Measurements from ENCODE around the gene LZTS2.

LZTS2 gene

DNA sequence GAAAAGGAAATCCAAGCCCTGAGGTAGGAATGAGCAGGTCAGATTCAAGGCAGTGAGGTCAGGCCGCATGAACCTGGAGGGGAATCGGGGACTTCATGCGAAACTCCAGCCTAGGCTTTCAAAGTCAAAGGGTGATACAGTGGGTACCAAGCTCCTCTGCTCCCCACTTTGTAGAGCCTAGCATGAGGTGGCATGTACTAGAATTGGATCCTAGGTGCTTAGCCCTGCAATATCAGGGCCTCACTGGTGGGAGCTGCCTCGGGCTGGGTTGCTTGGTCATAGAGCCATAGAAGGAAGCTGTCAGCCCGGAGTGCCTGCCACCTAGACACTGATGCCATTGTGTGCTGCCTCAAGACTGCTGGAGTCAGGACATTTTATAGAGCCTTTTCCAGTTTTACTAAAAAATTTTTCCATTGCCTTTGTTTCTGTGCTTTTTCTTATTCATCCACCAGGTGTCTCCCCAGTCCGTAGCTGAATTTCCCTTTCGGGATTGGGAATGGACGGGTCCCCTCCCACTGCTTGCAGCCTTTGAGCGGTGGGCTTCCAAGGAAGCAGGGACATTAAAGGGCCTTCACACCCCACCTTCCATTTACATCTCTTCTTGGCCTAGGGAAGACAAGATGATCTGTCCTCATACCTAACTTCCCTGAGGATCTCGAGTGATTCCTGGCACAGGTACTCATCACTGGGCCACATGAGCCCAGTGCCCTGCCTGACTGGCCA, 5.5 kb upstream of the LZTS2 start:
- DNase-seq (ENCODE audit: low spot score), result no peak

DNA sequence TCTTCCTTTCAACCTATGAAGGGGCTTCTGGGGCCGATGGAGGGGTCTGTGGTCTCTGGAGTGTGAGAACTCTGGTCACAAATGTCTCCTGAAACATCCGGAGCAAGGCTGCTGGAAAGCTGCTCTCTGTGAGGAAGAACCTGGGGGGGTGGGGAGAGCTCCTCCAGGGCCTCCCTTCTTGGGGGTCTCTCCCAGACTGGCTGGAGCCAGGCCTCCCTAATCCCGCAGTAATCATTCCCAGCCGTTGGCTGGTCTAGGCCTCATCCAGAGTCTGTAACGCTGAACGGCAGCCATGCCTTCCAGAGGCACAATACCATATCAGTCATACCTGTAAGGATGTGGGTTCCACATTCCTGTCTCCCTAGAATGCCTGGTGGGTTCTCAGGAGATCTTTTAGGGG, 4.4 kb upstream of the LZTS2 start:
- no peak overlapping the region for H3K4me3 ChIP-seq (ENCODE audit: severe bottlenecking)
- TF ChIP-seq, protein P1, sequence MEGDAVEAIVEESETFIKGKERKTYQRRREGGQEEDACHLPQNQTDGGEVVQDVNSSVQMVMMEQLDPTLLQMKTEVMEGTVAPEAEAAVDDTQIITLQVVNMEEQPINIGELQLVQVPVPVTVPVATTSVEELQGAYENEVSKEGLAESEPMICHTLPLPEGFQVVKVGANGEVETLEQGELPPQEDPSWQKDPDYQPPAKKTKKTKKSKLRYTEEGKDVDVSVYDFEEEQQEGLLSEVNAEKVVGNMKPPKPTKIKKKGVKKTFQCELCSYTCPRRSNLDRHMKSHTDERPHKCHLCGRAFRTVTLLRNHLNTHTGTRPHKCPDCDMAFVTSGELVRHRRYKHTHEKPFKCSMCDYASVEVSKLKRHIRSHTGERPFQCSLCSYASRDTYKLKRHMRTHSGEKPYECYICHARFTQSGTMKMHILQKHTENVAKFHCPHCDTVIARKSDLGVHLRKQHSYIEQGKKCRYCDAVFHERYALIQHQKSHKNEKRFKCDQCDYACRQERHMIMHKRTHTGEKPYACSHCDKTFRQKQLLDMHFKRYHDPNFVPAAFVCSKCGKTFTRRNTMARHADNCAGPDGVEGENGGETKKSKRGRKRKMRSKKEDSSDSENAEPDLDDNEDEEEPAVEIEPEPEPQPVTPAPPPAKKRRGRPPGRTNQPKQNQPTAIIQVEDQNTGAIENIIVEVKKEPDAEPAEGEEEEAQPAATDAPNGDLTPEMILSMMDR (IDR thresholded peaks at IDR 0.05; ENCODE audit: poor library complexity, severe bottlenecking), result no peak
- H3K27me3 ChIP-seq (ENCODE audit: insufficient read depth, poor library complexity, severe bottlenecking), result no peaks in the 10 kb centered on the region
- H3K9me3 ChIP-seq (ENCODE audit: severe bottlenecking), result no peaks in the 10 kb centered on the region
- H3K36me3 ChIP-seq (ENCODE audit: low read depth), result peaks cover 34% of the 10 kb centered on the region
- H3K27ac ChIP-seq (ENCODE audit: poor library complexity, severe bottlenecking), result no peak overlapping the region
- DNase-seq (ENCODE audit: low spot score) (no peak), ATAC-seq (ENCODE audit: low read depth) (no peak)
- no peaks in the 10 kb centered on the region for H3K4me1 ChIP-seq (ENCODE audit: insufficient read depth, poor library complexity, severe bottlenecking)

More for the DNA sequence above, 5.5 kb upstream of the LZTS2 start:
- no peak overlapping the region for H3K4me3 ChIP-seq (ENCODE audit: severe bottlenecking)
- H3K27ac ChIP-seq (ENCODE audit: poor library complexity, severe bottlenecking), result no peak overlapping the region
- peaks cover 44% of the 10 kb centered on the region for H3K36me3 ChIP-seq (ENCODE audit: low read depth)
- no peaks in the 10 kb centered on the region for H3K27me3 ChIP-seq (ENCODE audit: insufficient read depth, poor library complexity, severe bottlenecking)
- no peaks in the 10 kb centered on the region for H3K9me3 ChIP-seq (ENCODE audit: severe bottlenecking)
- H3K4me1 ChIP-seq (ENCODE audit: insufficient read depth, poor library complexity, severe bottlenecking), result no peaks in the 10 kb centered on the region
- no peak for ATAC-seq (ENCODE audit: low read depth)
- TF ChIP-seq, protein P1 (IDR thresholded peaks at IDR 0.05; ENCODE audit: poor library complexity, severe bottlenecking), result peak; percentile 79

DNA sequence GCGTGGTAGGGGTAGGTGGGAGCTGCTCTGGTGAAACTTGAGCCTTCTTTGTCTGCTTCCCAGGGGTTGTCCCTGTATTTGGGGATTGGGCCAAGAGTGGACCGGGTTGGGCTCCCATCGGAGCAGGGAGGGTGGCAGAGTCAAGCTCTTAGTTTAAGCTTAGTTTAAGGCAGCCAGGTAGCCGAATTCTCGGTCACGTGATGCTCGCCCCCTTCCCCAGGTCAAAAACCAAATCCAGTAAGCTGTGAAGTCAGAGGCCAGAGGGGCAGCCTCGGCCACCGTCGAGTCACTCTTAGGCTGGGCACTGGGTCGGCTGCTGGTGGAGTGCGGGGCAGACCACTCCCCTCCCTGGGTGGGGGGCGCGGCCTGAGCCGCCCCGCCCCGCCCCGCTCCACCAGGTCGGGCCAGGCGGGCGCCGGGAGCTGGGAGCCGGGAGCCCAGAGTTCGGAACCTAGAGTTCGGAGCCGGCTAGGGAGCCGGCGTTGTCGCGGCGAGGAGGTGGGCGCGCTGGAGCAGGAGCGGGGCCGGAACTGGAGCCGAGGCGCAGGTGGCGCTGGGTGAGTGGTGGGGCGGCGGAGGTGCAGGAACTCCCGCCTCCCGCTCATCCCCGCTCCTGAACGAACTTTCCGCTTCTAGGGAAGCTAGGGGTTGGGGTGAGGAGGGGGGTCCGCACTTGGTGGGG, 2.8 kb upstream of the LZTS2 start:
- H3K9me3 ChIP-seq (ENCODE audit: severe bottlenecking), result no peaks in the 10 kb centered on the region
- TF ChIP-seq, protein P1 (IDR thresholded peaks at IDR 0.05; ENCODE audit: poor library complexity, severe bottlenecking), result no peak
- DNase-seq (ENCODE audit: low spot score), result no peak
- H3K36me3 ChIP-seq (ENCODE audit: low read depth), result peaks cover 19% of the 10 kb centered on the region
- peak overlapping the region; percentile 68 for H3K4me3 ChIP-seq (ENCODE audit: severe bottlenecking)
- peaks cover 8% of the 10 kb centered on the region for H3K4me1 ChIP-seq (ENCODE audit: insufficient read depth, poor library complexity, severe bottlenecking)
- peak overlapping the region; percentile 91 for H3K27ac ChIP-seq (ENCODE audit: poor library complexity, severe bottlenecking)
- peak; percentile 22 for ATAC-seq (ENCODE audit: low read depth)
- H3K27me3 ChIP-seq (ENCODE audit: insufficient read depth, poor library complexity, severe bottlenecking), result no peaks in the 10 kb centered on the region

DNA sequence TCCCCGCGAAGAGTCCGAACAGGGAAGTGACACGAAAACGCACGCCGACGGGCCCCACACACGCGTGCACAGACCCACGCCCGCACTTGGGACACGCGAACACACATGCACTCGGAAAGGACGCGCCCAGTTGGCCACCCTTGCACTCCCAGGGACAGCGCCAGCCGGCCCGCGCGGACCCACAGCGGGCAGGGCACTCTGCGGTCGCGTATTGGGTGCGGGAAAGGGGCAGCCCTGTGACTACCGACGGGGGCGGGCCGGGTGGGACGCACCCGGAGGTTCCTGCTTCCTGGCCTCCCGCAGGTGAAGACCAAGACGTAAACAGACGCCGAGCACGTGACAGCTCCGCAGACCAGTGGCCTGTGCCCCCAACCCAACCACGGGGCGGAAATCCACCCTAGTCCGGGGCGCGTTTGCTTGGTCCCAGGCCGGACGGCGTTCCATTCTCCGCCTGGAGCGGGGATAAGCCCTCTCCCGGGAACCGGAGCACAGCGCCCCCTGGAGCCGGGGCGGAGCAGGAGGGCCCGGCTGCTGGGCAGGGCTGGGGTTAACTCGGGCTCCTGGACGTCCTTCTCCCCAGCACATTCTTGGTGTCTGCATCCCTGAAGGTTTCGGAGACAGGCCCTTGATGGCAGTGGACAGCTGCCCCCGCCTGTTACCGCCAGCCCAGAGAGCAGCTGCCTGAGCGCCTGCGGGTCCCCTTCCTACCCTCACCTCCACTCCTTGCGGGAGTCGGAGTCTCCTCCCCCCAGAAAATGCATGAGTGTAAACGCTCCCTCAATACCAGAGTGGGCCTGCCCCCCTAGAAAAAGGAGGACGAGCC, 2.0 kb upstream of the LZTS2 start:
- H3K27ac ChIP-seq (ENCODE audit: poor library complexity, severe bottlenecking), result peak overlapping the region; percentile 91
- peak; percentile 47 for ATAC-seq (ENCODE audit: low read depth)

More for the DNA sequence above, 2.0 kb upstream of the LZTS2 start:
- Histone ChIP-seq H3K4me3 (ENCODE audit: severe bottlenecking) (peak overlapping the region; percentile 68), H3K9me3 (ENCODE audit: severe bottlenecking) (no peaks in the 10 kb centered on the region), H3K4me1 (ENCODE audit: insufficient read depth, poor library complexity, severe bottlenecking) (peaks cover 8% of the 10 kb centered on the region), H3K27me3 (ENCODE audit: insufficient read depth, poor library complexity, severe bottlenecking) (no peaks in the 10 kb centered on the region), H3K36me3 (ENCODE audit: low read depth) (peaks cover 20% of the 10 kb centered on the region)
- TF ChIP-seq, protein P1 (IDR thresholded peaks at IDR 0.05; ENCODE audit: poor library complexity, severe bottlenecking), result peak; percentile 83
- DNase-seq (ENCODE audit: low spot score), result no peak

Data from RWPE2 (cell line).